T-helper 9 cell (primary cell): ENCODE measurements around the gene DLEC1.
A peak's percentile ranks its signal among the peaks of the same experiment; 100 is the strongest.

Source experiments
- DNase-seq: peaks from one replicate; pipeline ENCODE4 v3.0.0-alpha.2; 2020

DLEC1 gene

DNA sequence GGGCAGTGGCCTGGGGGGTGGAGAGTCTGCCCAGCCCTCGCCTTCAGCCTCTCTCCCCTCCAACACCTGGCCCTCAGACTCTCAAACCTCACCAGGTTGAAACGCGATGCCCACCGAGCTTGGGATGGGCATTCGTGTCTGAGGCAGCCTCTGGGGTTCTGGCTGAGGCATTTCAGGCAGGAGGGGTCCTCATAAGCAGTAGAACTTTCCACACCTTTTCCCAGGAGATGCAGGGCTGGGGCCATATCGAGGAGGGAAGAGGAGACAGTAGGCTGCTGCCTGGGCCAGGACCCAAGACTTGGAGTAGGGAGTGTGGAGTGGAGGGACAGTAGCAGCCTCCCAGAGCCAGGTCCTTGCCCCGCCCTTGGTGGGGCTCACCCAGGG is 73.4 kb downstream of the DLEC1 start:
- no peak for DNase-seq

DNA sequence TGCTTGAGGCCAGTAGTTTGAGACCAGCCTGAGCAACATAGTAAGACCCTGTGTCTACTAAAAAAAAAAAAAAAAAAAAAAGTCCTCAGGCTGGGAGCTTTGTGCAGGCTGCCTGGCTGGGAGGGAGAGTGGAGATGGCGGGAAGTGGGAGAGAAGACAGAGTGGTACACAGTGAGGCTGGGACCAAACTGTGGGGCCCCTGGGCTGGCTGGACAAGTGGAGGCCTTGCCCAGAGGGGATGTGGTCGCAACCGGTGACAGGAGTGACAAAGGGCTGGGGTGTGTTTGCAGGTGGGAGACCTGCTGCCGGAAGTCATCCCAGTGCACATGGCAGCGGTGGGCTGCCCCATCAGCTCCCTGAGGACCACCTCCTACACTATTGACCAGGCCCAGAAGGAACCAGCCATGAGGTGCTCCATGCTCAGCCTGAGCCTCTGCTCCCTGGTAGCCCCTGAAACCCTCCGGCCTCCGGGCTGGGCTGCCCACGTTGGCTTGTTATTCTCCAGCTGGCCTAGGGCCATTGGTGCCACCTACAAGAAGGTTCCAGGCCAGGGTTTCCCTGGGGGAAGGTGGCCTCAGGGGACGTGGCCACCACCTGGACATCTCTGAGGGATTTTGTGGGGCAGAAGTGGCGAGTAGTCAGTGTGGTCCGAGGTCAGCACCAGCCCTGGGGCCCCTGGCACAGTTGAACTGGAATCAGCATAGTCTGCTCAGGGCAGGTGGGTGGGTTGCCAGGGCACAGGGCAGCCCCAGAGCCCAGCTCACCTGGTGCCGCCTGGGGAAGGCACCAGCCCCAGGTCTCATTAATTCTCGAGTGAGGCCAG is 75.3 kb downstream of the DLEC1 start:
- DNase-seq: no peak

DNA sequence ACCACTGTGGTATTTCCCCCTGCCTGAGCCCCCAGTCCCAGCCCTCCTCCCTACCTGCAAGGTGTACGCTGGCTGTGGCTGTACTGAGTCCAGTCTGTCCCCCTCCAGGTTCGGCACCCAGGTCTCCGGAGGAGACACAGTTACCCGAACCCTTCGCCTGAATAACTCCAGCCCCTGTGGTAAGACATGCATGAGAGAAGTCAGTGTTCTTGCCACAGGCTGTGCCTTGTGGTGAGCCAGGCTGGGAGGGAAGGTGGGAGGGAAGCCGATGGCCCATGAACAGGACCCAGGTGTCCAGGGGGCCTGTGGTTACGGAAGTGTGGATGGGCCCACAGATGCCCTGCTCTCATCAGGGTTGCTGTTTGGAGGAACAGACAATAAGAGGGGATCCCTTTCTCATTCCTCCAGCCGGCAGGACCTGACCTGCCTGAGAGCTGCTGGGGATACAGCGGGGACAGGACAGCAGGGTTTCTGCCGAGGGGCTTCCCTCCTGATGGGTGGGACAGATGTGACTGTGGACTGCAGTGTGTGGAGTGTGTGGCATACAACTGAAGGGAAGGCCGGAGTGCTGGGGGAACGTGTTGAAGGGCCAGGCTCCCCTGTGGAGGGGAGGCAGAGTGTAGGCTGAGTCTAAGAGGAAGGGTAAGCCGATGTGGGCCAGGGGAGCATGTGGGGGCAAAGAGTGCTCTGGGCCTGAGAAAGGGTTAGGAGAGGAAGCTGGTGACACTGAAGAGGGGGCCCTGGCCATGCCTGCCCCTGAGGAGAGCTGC is 76.1 kb downstream of the DLEC1 start:
- no peak for DNase-seq

DNA sequence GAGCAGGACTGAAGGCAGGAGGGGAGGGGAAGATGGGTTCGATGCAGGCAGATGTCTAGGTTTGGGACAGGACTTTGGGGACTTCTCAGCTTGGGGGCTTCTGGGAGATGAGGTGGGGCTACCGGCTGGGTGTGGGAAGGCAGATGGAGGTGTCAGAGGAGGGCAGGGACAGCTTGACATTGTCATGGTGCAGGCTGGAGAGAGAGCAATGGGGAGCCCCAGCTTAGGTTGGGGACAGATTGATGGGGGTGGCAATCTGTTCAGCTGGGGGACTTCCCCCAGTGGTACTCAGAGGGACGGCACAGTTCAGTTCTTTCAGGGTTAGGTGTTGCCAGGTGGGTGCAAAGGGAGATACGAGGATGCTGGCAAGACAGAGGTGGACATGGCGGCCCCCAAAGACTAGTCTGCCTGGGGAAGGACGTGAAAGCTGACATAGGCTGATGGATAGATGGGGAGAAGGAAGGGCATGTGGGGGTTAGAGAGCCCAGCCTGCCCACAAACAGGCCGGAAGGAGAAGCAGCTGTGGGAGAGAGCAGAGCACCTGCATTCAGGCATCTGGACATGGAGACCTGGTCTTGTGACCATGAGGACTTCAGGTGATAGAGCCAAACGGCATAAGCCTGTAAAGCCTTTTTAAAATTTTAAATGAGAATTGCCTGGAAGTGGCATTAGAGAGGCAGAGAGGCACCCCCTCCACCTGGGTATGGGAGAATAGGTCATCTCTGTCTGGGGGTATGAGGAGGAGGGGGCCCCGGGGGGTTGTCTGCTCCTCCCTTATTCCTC is 76.8 kb downstream of the DLEC1 start:
- DNase-seq: no peak

DNA sequence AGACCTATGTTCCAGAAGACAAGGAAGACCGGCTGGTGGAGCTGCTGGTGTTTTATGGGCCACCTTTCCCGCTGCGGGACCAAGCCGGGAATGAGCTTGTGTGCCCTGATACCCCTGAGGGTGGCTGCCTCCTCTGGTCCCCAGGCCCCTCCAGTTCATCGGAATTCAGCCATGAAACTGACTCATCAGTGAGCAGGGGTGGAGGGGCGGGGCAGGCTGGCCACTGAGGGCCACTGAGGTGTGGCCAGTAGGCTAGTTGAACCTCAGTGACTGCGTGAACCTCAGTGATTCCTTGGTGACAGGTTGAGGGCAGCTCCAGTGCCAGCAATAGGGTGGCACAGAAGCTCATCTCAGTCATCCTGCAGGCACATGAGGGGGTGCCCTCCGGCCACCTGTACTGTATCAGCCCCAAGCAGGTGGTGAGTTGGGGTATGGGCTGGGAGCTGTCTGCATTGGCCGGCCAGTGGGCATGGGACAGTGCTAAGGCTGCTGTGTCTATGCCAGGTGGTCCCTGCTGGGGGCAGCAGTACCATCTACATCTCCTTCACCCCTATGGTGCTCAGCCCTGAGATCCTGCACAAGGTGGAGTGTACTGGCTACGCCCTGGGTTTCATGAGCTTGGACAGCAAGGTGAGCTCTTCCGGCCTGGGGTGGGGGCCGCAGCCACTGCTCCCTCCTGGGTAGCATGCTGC is 77.6 kb downstream of the DLEC1 start:
- no peak for DNase-seq

DNA sequence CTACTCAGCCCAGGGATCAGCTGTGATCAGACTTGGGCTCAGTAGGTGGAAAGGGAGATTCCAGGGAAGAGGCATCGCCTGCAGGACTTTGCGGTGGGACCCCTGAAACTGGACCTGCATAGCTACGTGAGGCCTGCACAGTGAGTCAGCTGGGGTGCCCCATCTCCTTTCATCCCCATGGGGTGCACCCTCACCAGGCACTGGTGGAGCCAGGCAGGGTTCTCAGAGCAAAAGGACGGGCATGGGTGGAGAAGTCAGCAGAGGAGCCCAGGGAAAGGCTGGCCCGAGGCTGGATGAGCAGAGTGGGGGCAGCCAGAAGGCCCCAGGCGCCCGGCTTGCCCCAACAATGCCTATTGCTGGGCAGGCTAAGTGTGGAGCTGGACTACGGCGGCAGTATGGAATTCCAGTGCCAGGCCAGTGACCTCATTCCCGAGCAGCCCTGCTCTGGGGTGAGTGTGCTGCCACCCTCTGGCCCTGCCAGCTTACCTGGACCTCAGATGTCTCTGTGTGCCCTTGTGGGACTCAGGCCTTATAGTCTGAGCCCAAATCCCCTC is 78.2 kb downstream of the DLEC1 start:
- DNase-seq: no peak

DNA sequence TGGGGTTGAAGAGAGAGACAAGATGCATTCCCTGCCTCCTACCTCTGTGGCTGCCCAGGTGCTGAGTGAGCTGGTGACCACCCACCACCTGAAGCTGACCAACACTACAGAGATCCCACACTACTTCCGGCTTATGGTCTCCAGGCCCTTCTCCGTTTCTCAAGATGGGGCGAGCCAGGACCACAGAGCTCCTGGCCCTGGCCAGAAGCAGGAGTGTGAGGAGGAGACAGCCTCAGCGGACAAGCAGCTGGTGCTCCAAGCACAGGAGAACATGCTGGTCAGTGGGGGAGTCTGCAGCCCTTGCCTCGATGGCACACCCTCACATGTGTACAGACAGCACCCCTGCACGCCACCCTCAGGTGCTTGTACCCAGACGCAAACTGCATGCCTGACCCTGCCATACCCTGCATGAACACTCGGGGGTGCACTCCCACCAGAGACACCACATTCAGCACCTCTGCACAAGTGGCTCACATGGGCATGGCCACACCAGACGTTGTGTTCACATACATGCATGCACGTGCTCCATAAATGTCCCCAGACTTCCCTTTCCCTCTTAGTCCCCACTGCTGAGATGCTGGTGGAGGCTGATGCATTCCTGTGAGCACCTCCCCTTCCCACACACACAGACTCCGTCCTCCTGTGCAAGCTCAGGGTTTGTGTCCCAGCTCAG is 78.9 kb downstream of the DLEC1 start:
- peak; percentile 60 for DNase-seq

DNA sequence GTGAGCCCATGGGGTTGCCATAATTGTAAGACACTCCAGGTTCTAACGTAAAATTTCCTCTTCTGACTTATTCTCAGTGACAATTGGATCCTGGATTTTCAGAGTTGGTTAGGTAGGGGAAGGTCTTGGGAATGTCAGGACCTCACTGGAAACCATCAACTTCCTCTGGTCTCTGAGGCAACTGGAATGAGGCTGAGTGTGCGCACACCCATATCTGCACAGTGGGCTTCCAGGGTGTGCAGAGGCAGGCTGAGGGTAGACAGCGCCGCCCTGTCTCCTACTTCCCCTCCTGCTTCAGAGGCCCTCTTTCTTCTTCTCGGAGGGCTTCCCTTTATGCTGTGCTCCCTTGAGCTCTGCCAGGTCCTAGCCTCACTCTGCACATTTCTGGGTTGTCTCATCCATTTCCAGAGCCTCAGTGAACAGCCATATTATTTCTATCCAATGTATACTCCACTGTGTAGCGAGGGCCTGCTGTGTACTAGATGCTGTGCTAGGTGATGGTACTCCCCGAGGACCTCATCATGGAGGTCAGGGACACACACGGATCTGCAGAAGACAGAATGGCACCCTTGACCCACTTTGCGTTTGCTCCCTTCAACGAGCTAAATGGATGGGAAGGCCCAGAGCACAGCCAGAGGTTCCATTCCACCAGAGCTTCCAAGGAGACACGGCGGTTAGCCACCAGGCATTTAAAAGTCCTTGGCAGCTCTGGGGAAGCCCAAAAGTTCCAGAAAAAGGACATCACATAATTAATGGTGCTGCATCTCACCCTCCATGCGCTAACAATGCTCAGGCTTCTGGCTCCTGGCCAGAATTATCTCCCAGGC is 79.6 kb downstream of the DLEC1 start:
- DNase-seq: no peak

DNA sequence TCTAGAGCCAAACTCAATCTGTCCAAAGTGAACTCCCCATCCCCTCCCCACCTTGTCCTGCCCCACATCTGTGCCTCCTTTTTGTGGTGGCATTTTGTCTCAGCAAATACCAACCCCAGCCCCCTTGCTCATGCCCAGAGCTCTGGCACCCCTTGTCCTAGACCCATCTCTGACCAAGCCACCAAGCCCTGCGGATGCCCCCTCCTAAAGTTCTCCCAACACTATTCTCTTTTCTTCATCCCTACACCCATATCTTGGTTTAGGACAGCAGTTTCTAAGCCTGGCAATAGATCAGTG is 80.2 kb downstream of the DLEC1 start:
- no peak for DNase-seq

DNA sequence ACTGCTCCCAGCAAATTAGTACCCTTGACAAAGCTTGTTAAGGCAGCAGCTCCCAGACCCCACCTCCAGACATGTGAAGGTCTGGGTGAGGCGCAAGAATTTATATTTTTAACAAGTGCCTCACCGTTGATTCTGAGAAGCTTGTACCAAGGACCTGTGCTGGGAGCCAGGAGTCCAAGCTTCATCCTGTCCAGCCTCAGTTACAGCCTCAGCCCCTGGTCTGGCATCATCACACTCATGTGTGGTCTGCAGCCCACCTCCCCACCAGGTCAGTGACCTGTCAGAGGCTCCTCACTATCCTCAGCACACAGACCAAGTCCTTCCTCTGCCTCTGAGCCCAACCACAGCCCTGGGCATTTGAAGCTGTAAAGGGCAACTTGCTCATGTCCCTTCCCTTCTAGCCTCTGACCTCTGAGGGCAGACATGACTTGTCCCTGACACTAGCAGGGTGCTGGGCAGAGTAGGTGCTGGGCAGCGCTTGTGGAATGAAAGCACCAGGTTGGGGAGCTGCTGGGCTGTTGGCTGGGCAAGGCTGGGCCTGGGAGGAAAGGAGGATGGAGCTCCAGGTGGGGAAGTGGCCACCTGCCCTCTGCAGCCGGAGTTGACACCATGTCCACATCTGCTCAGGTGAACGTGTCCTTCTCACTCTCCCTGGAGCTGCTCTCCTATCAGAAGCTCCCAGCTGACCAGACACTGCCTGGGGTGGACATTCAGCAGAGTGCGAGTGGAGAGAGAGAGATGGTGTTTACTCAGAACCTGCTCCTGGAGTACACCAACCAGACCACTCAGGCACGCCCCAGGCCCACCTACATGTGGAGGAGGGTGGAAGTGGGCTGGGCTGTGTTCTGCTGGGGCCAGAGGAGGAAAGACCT is 81.0 kb downstream of the DLEC1 start:
- no peak for DNase-seq

DNA sequence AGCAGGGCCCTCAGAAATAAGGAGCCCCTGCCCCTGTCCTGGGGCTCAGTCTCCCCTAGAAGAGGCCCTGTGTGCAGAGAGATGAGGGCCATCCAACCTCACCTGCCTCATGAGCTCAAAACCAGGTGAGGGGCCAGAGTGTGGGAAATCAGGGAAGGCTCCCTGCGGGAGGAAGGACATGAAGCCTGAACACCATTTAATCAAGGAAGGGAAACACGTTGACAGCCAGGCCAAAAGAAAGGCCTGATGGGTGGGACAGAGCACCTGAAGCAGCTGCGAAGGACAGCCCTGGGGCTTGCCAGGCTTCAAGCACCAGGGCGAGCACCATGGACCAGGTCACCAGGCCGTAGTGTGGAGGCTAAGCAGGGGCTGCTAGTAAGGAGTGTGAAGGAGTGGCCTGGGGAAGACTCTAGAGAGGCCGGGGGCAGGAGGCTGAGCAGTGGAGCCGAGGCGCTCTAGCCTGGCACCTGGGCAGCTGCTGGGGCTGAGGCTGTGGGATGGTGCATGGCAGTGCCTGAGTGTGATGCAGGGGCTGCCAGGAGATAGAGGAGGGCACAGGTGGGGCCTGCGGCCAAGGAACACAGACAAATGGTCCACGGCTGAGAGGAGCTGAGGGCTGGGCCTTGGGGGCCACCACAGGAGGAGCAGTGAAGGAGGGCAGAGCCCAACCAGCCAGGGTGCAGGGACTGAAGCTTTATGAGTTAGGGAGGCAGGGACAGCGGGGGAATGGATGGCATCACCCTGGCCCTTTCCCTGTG is 81.9 kb downstream of the DLEC1 start:
- no peak for DNase-seq

DNA sequence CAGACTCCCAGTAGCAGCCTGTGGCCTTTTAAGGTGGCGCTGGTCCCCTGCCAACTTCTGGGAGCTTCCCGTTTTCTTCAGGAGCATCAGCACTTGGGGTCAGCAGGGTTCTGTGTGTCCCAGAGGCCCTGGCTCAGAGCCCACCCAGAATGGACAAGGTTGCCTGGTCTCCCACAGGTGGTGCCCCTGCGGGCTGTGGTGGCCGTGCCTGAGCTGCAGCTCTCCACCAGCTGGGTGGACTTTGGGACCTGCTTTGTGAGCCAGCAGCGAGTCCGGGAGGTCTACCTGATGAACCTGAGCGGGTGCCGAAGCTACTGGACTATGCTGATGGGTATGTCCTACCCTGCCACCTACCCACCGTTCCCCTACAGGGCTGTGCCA is 82.4 kb downstream of the DLEC1 start:
- no peak for DNase-seq

DNA sequence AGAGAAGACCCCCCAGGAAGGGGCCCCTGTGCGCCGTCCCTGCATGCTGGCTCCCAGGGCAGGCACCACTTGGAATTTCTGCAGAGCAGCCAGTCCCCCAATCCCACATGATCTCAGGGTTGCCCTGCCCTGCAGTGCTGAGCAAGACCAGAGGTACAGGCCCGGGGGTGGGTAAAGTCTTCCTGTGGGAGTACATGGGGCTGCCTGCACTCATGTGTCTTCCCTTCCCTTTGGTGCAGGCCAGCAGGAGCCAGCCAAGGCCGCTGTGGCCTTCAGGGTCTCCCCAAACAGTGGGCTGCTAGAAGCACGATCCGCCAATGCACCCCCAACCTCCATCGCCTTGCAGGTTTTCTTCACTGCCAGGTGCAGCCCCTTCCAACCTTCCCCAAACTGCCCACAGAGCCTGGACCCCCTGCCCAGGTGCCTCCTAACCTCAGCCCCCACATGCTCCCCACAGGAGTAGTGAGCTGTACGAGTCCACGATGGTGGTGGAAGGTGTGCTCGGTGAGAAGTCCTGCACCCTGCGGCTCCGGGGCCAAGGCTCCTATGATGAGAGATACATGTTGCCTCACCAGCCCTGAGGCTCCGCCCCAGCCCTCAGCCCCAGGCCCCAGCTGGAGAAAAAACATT is 82.9 kb downstream of the DLEC1 start:
- no peak for DNase-seq

DNA sequence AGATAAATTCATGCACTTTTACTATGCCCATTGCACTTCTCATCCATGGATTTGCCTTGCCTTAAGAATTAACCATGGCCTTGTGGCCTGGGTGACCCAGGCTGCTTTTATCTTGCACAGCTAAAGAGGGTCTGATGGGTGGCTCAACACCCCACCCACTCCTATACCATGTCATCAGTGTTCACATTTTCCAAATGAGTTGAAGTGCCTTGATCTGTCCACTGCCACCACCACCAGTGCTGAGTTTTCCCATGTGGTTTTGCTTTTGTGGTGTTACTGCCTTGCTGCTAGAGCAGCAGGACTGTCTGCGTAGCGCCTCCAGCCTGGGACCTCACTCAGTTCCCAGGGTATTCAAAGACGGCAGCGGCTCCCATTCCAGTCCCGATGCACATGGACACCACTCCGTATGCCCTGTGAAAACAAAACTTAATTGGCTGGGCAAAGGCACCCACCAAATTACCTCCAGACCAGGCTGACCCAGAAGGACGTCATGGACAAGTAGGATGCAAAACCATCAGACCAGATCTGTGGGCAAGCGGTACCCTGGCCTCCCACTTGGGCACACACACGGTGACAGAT is 83.8 kb downstream of the DLEC1 start:
- DNase-seq: no peak

DNA sequence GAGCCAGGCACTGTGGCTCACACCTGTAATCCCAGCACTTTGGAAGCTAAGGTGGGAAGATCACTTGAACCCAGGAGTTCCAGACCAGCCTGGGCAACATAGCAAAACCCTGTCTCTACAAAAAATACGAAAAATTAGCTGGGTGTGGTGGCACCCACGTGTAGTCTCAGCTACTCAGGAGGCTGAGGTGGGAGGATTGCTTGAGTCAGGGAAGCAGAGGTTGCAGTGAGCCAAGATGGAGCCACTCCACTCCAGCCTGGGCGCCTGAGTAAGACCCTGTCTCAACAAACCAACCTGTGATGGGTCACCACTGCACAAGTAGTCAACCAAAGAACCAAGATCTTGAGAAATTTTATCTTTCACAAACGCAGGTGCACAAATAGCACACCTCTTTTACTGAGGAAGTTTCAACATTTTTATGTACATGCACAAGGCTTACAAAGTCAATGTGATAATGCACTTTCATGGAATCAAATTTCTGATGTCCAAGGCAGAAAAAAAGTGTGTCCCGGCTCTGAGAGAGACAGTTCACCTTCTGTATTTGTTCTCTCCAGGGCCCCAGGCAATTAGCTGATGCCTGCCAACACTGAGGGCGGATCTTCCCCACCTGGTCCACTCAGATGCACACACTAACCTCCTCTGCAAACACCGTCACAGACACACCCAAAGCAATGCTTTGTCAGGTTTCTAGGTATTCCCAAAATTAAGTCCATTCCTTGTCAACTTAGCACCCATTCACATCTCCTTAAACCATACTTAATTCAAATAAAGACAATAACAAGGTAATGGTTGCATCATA is 85.5 kb downstream of the DLEC1 start:
- no peak for DNase-seq

DNA sequence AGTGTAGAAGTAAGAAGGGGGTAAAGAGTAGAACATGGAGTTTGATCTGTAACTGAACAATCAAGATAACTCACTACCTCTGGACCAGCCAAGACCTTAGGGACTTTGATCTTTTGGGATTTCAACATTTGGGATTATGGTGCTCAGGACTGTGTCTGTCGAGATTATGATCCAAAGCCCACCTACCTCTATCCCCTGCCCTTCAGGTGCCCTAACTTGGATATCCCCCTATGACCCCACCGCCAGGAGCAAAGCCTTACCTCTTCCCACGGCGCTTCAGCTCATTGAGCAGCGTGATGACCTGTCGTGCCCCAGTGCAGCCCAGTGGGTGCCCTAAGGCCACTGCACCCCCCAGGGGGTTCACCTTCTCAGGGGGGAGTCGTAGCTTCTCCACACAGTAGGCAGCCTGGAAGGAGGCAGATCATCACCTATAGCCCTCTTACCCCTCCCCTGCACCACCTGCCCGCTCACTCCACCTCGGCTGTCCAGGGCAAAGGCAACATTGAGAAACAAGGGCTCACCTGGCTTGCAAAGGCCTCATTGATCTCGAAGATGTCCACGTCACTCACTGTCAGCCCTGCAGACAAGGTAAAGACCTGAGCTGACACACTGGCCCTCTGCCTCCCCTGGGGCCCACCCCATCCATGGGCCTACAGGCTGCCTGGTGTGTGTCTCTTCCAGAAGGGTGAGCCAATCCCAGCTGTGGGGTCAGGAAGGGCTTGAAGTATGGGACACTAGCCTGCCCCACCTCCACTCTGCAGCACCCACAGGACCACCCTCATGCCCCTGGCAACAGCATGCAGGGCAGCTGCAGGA is 86.5 kb downstream of the DLEC1 start:
- no peak for DNase-seq
